Measurements from ENCODE around the gene CSNK1G1. TPM values are rescaled to one million over a fixed set of nuclear protein-coding genes. Genes with fewer than 3 reads are reported as not detected.
"Not testable (repeated sequence)": the region's sequence is repeated elsewhere in the genome, so short reads cannot be mapped to it uniquely, and the experiment has no call there.

CSNK1G1 gene
- total RNA-seq, 1 experiment from 2014 or later: 11.5 TPM

DNA sequence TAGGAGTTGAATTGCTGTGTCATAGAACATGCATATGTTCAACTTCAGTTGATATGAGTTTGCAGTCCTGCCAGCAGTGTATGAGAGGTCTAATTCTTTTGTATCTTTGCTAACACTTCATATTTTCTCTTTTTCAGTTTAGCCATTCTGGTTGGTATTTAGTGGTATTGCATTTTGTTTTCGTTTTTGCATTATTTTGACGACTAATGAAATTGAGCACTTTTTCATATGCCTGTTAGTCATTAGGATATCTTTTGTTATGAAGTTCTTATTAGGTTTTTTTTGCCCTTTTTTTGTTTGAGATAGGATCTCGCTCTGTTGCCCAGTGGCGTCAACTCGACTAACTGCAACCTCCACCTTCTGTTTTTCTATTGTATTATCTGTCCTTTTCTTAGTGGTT is 40.8 kb upstream of the CSNK1G1 start:
- no TSS peak for BruUV-seq (replicated peaks)
- no peaks in the 10 kb centered on the region; the same call in 1 of the 2 replicates for H3K36me3 ChIP-seq (ENCODE audit: control insufficient read depth, insufficient read depth, low read length)
- CTCF ChIA-PET: interaction anchor here (0.7 kb wide), 1 partner anchor 17 kb away, joined by 8 read pairs; no protein-coding TSS in a partner anchor

DNA sequence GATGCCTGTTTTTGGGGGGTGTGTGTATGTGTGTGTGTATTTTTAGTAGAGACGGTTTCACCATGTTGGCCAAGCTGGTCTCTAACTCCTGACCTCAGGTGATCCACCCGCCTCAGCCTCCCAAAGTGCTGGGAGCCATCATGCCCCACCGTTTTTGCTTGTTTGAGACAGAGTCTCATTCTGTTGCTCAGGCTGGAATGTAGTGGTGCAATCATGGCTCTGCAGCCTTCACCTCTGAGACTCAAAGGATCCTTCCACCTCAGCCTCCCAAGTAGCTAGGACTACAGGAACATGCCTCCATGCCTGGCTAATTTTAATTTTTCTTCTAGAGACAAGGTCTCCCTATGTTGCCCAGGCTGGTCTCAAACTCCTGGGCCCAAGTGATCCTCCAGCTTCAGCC is 36.5 kb upstream of the CSNK1G1 start:
- BruUV-seq (replicated peaks); H3K36me3 ChIP-seq (ENCODE audit: control insufficient read depth, insufficient read depth, low read length); H3K4me3 ChIP-seq (ENCODE audit: low read depth, low read length); H3K4me1 Mint-ChIP-seq (ENCODE audit: low read depth, unreplicated experiment); H3K27me3 Mint-ChIP-seq (ENCODE audit: insufficient read depth, unreplicated experiment); H3K9me3 Mint-ChIP-seq (ENCODE audit: unreplicated experiment); DNase-seq; H3K9me3 ChIP-seq; H3K4me3 Mint-ChIP-seq (ENCODE audit: unreplicated experiment); intact Hi-C loops (cut with micrococcal nuclease; ENCODE audit: unreplicated experiment); H3K4me1 ChIP-seq; POLR2A ChIA-PET; H3K27ac Mint-ChIP-seq (ENCODE audit: unreplicated experiment); CTCF ChIA-PET; H3K27me3 ChIP-seq (replicated peaks; ENCODE audit: control insufficient read depth, insufficient read depth, low read length): not testable (repeated sequence)
- peaks cover 38% of the 10 kb centered on the region for H3K36me3 Mint-ChIP-seq (ENCODE audit: insufficient read depth, unreplicated experiment)

More for the DNA sequence above, 40.8 kb upstream of the CSNK1G1 start:
- TF ChIP-seq, protein P1, sequence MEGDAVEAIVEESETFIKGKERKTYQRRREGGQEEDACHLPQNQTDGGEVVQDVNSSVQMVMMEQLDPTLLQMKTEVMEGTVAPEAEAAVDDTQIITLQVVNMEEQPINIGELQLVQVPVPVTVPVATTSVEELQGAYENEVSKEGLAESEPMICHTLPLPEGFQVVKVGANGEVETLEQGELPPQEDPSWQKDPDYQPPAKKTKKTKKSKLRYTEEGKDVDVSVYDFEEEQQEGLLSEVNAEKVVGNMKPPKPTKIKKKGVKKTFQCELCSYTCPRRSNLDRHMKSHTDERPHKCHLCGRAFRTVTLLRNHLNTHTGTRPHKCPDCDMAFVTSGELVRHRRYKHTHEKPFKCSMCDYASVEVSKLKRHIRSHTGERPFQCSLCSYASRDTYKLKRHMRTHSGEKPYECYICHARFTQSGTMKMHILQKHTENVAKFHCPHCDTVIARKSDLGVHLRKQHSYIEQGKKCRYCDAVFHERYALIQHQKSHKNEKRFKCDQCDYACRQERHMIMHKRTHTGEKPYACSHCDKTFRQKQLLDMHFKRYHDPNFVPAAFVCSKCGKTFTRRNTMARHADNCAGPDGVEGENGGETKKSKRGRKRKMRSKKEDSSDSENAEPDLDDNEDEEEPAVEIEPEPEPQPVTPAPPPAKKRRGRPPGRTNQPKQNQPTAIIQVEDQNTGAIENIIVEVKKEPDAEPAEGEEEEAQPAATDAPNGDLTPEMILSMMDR (IDR thresholded peaks at IDR 0.05; ENCODE audit: insufficient read depth in 1 of 2, low read depth in 1 of 2, low read length in 1 of 2, severe bottlenecking in 1 of 2, unreplicated experiment in 1 of 2): no peak
- Mint-ChIP-seq H3K9me3 (ENCODE audit: unreplicated experiment) (no peaks in the 10 kb centered on the region), H3K27me3 (ENCODE audit: insufficient read depth, unreplicated experiment) (no peaks in the 10 kb centered on the region), H3K36me3 (ENCODE audit: insufficient read depth, unreplicated experiment) (peaks cover 55% of the 10 kb centered on the region), H3K27ac (ENCODE audit: unreplicated experiment) (no peak overlapping the region), H3K4me1 (ENCODE audit: low read depth, unreplicated experiment) (no peaks in the 10 kb centered on the region), H3K4me3 (ENCODE audit: unreplicated experiment) (no peak overlapping the region)
- DNase-seq: no peak
- Histone ChIP-seq H3K9me3 (no peaks in the 10 kb centered on the region), H3K4me1 (no peaks in the 10 kb centered on the region), H3K4me3 (ENCODE audit: low read depth, low read length) (no peak overlapping the region), H3K27me3 (replicated peaks; ENCODE audit: control insufficient read depth, insufficient read depth, low read length) (no peaks in the 10 kb centered on the region)
- POLR2A ChIA-PET: no interaction called here
- intact Hi-C loops (cut with micrococcal nuclease; ENCODE audit: unreplicated experiment): no loop called here

DNA sequence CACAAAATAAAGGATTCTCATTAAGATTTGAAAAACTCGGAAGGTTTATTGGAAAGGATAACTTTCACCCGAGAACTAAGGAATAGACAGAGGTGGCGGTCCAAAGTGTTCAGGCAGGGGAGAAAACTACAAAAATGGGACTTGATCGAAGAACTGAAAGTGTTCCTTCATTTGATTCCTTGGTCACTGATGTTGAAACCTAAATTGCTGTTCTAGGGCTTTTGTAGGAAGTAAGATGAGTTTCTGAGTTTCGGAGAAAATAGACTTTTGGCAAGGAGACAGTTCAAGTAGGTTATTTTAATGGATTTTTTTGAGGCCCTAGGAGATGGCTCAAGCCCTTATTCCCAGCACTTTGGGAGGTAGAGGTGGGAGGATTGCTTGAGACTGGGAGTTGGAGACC is 33.1 kb upstream of the CSNK1G1 start:
- Histone ChIP-seq H3K36me3 (ENCODE audit: control insufficient read depth, insufficient read depth, low read length) (no peaks in the 10 kb centered on the region), H3K4me3 (ENCODE audit: low read depth, low read length) (no peak overlapping the region), H3K27me3 (replicated peaks; ENCODE audit: control insufficient read depth, insufficient read depth, low read length) (no peaks in the 10 kb centered on the region), H3K4me1 (peaks cover 6% of the 10 kb centered on the region; the same call in 1 of the 2 replicates), H3K9me3 (no peaks in the 10 kb centered on the region)
- H3K4me1 Mint-ChIP-seq (ENCODE audit: low read depth, unreplicated experiment): peaks cover 7% of the 10 kb centered on the region
- H3K4me3 Mint-ChIP-seq (ENCODE audit: unreplicated experiment): peak overlapping the region; percentile 87
- TF ChIP-seq, protein P1 (IDR thresholded peaks at IDR 0.05; ENCODE audit: insufficient read depth in 1 of 2, low read depth in 1 of 2, low read length in 1 of 2, severe bottlenecking in 1 of 2, unreplicated experiment in 1 of 2): no peak
- H3K27me3 Mint-ChIP-seq (ENCODE audit: insufficient read depth, unreplicated experiment): no peaks in the 10 kb centered on the region
- ChIA-PET POLR2A (interaction anchor here (0.6 kb wide), 1 partner anchor 756 kb away, joined by 3 read pairs; no protein-coding TSS in a partner anchor), CTCF (no interaction called here)
- no peak for DNase-seq
- H3K36me3 Mint-ChIP-seq (ENCODE audit: insufficient read depth, unreplicated experiment): peaks cover 13% of the 10 kb centered on the region
- intact Hi-C loops (cut with micrococcal nuclease; ENCODE audit: unreplicated experiment): no loop called here
- no peaks in the 10 kb centered on the region for H3K9me3 Mint-ChIP-seq (ENCODE audit: unreplicated experiment)
- H3K27ac Mint-ChIP-seq (ENCODE audit: unreplicated experiment): no peak overlapping the region
- no TSS peak for BruUV-seq (replicated peaks)
